Activated CD4-positive, CD25-positive, alpha-beta regulatory T cell treated with anti-CD3 and anti-CD28 coated beads, Interleukin-2, amount 50 U/mL, for 16 hours (primary cell): Measurements from ENCODE around the gene A2ML1.
"Not testable (repeated sequence)": the region's sequence is repeated elsewhere in the genome, so short reads cannot be mapped to it uniquely, and the experiment has no call there.

ENCODE experiments used
- DNase-seq: peaks from one replicate; pipeline ENCODE4 v3.0.0-alpha.2; 2020; ENCODE audit warnings: low read depth, low spot score

The A2ML1 gene

DNA sequence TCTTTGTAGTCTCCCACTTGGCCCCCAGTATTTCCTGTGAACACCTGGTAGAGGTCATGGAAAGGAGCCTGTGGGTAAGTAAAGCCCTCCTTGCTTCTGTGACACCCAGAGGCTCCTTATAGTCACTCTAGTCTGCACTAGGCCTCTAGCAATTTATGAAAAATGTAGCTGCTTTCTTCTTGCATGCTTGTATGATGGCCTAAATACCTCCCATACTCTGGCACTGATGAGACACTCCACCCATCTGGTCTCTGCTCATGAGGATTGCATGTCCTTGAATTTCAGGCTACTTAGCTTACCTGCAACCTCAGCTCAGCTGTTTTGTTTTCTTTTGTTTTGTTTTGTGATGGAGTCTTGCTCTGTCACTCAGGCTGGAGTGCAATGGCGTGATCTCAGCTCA lies 4.6 kb upstream of the A2ML1 start:
- no peak for DNase-seq

DNA sequence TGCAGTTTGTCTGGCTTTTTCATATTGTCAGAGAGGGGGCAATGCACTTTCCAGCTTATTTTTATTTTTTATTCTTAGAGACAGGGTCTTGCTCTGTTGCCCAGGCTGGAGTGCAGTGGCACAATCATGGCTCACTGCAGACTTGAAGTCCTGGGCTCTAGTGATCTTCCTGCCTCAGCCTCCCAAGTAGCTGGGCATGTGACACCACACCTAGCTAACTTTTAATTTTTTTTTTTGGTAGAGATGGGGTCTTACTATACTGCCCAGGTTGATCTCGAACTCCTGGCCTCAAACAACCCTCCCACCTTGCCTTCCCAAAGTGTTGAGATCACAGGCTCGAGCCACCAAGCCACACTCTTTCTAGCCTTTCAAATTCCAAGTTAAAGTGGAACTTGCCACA lies 3.9 kb upstream of the A2ML1 start:
- DNase-seq: no peak

DNA sequence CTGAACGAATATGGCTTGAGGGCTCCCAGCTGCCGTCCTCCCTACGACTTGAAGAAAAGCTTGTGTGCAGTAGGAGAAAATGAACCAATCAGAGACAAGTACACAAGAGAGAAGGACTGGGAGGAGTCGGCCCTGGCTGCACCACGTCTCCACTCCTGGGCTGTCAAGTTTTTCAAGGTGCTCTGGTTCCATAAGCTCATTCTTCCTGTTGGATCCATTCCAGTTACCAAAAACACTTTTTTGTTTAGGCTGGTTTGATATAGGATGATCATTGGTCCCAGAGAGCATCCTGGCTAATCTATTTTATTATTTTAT lies 2.8 kb upstream of the A2ML1 start:
- no peak for DNase-seq

DNA sequence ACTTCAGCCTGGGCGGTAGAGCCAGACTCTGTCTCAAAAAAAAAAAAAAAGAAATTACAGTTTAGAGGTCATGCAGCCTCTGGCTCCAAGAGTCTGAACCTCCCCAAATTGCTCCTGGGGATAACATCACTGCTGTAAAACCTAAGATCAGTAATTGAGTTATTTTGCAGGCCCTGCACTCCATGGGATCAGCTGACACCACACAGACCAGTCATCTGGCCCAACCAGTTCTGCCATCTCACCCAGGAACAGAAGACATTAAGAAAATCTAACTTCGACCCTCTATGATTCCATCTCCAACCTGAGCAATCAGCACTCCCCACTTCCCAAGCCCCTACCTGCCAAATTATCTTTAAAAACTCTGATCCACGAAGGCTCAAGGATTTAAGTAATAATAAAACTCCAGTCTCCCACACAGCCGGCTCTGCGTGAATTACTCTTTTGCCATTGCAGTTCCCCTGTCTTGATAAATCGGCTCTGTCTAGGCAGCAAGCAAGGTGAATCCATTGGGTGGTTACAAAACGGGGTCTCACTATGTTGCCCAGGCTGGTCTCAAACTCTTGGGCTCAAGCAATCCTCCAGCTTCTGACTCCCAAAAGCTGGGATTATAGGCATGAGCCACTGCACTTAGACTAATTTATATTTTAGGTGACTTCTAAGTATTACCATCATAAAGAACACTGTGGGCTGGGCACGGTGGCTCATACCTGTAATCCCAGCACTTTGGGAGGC lies 1.6 kb upstream of the A2ML1 start:
- DNase-seq: not testable (repeated sequence)

DNA sequence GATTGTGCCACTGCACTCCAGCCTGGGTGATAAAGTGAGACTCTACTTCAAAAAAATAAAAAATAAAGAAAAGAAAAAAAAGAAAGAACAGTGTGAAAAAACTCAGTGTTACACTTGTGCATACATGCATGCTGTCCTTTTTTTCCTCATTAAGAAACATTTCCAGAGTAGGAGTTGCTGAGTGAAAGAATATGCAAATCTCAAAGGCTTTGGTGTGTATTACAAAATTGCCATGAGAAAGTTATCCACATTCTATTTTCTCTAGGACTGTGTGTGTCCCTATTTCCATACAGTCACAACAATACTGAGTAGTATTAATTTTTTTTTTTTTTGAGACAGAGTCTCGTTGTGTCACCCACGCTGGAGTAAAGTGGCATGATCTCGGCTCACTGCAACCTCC lies 830 bp upstream of the A2ML1 start:
- no peak for DNase-seq

DNA sequence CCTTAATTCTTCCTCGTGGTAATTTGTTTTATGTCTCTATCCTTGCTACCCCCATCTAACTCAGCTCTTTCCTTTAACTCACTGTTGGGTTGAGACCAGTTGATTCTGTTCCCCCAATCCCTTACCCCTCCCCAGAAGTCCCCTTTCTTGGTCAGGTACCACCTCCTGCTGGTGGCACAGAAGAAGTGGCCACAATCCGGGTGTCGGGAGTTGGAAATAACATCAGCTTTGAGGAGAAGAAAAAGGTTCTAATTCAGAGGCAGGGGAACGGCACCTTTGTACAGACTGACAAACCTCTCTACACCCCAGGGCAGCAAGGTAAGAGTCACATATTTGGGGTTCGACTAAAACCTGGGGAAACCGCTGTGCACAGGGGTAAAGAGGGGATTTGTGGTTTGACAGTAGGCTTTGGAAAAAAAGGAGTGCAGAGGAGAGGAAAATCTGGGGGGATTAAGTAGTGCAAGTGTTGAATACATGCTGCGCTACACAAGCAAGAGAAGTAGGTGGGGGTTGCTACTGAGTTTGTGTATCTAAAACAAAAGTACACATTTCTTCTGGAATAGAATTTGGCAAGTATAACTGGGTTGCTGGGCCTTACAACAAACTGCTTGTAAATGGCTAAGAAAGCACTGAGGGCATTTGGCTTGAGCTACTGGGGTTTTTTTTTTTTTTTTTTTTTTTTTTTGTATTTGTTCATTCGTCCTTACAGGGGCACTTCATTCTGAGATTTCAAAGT lies 1.3 kb downstream of the A2ML1 start:
- no peak for DNase-seq

DNA sequence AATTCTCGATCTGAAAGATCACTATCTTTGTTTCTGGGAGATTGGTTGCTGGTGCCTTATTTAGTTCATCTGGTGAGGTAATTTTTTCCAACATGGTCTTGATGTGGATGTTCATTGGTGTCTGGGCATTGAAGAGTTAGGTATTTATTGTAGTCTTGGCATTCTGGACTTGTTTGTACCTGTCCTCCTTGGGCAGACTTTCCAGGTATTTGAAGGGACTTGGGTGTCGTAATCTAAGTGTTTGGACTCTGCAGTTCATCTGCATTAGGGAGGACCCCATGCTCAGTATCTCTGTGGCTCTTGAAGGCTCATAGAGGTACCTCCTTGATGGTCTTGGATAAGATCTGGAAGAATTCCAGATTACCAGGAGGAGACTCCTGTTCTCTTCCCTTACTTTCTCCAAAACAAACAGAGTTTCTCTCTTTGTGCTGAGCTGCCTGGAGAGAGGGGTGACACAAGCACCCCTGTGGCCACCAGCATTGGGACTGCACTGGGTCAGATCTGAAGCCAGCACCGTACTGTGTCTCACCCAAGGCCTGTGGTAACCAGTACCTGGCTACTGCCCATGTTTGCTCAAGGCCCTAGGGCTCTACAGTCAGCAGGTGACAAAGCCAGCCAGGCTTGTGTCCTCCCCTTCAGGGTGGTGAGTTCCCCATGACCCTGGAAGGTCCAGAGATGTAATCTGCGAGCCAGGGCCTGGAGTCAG lies 5.3 kb downstream of the A2ML1 start:
- DNase-seq: no peak

DNA sequence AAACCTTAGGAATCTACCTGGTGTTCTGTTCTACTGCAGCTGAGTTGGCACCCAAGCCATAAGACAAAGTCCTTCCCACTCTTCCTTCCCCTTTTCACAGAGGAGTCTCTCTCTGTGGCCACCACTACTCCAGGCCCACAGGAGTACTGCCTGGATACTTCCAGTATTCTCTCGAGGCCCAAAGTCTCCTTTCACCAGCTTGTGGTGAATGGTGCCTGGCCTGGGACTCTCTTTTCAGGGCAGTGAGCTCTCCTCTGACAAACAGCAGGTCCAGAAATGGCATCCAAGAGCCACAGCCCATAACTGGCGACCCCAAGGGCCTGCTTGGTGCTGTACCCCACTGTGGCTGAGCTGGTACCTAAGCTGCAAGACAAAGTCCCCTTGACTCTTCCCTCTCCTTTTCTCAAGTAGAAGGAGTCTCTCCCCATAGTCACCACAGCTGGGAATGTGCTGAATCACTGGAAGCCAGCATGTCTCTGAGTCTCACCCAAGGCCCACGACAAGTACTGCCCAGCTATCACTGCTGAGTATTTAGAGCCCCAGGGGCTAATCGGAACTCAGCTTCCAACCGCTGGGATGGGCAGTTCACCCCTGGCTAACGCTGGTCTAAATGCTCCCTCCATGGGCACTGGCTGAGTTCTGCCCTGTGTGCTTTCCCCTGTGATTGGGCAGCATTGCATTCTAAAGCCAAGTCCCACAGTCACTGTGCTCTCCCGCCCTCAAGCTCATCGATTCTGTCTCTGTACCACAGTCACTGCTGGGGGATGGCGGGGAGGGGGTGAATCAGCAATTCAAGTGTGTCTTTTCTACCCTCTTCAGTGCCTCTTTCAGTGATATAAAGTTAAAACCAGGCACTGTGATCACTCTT lies 6.1 kb downstream of the A2ML1 start:
- DNase-seq: no peak

DNA sequence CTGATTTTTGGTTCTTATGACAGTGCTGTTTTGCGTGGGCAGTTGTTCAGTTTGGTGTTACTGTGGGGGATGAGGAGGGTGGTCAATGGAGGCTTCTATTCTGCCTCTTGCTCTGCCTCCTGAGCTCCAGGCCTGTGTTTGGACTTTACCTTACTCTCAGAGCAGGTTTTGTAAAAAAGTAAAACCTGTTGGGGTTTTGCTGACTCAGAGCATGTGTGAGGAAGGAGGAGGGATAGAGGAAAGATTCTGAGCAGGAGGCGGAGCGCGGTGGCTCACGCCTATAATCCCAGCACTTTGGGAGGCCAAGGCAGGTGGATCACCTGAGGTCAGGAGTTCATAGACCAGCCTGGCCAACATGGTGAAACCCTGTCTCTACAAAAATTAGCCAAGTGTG lies 6.7 kb downstream of the A2ML1 start:
- no peak for DNase-seq

DNA sequence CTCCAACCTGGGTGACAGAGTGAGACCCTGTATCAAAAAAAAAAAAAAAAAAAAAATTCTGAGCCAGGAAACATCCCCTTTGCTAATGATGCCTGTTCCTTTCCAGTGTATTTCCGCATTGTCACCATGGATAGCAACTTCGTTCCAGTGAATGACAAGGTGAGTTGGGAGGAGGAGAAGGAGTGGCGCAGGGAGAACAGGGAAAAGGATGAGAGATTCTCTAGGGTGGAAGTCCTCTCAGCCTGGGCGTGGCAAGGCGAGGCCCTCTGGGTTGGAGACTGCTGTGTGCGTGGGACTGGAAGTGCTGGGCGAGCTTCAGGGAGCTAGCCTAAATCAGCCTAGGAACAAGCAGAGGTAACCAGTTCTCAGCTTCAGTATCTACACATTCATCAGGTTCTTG lies 7.2 kb downstream of the A2ML1 start:
- no peak for DNase-seq

DNA sequence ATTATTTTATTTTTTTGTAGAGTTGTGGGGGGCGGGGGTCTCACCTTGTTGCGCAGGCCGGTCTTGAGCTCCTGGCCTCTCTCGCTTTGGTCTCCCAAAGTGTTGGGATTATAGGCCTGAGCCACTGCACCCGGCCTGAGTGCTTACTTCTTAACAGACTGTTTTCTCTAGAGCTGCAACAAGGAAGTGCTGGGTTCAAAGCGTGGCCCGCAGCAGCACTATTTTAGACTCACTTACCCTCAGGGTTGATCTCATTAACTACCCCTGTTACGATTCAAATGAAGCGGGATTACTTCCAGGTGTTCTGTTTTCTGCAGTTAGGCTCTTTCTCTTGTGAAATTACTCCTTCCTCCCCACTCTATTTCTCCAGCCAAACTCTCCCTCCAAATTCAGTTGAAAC lies 8.7 kb downstream of the A2ML1 start:
- DNase-seq: no peak

DNA sequence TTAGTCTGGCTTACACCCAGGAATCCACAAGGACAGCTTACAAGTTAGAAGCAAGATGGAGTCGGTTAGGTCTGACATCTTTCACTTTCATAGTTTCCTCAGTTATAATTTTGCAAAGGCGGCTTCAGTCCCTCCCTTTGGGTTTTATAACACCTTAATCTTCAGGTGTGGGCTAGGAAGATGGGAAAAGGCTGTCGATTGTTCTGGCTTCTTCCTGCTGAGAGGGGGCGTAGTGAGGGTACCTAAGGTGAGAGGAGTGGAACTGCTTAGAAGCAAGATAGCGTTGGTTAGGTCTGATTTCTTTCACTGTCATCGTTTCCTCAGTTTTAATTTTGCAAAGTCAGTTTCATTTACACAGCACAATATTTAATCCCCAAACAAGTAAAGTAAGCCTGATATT lies 10.1 kb downstream of the A2ML1 start:
- DNase-seq: no peak

DNA sequence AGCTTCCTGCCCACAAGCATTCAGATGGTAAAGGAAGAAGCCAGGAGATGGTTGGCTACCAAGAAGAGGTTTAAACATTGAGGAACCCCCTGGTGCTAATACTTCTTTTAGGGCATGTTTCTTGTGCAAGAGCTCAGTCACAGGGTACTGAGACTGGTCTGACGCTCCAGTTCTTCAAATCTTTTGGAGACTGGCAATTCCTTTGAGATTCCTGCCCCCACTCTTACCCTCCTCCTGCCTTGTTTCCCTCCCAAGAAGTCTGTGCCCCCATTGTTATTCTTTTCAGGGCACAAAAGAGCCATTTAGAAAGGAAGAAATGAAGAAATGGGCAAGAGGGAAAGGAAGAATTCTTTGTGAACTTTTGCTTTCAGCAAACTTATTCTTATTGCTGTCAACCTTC lies 11.8 kb downstream of the A2ML1 start:
- no peak for DNase-seq

DNA sequence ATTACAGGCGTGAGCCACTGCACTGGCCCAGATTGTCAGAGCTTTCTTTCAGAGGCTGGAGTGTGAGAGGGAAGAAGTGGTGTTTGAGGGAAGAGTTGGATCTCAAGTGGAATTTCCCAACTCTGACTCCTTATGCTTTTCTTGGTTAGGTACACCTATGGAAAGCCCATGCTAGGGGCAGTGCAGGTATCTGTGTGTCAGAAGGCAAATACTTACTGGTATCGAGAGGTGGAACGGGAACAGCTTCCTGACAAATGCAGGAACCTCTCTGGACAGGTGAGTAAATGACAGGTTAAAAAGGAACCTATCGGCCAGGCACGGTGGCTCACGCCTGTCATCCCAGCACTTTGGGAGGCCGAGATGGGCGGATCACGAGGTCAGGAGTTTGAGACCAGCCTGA lies 14.9 kb downstream of the A2ML1 start:
- no peak for DNase-seq

DNA sequence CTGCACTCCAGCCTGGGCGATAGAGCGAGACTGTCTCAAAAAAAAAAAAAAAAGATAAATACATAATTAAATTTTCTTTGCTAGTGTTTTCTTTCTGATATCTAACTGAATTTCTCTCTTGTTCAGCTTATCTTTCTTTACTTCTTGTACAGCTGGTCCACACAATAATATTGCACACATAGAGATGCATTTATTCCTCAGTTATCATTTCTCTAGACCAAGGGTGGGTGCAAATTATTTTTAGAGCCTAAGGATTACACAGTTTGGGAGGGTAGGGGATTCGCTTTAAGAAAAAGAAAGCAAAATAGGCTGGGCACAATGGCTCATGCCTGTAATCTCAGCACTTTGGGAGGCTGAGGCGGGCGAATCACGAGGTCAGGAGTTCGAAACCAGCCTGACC lies 17.9 kb downstream of the A2ML1 start:
- no peak for DNase-seq

DNA sequence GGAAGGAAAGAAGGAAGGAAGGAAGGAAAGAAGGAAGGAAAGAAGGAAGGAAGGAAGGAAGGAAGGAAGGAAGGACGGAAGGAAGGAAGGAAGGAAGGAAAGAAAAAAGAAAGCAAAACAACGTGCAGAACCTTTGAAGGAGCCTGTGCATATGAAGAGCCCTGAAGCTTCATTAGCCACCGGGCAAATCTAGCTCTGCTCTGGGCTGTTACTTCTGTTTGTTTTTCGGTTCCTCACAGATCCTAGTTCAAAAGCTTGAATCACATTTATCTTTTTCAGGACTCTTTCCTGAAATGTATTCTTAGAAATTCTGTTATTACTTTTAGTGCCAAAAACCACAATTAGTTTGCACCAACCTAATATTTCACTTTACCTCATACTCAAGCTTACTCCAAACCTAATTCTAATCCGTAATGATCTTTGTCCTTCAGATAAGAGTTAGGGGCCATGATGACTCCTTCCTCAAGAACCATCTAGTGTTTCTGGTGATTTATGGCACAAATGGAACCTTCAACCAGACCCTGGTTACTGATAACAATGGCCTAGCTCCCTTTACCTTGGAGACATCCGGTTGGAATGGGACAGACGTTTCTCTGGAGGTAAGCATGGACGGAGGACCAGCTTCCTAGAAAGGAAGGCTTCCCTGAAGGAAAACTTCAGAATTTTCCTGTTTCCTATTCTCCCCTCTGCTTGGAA lies 18.7 kb downstream of the A2ML1 start:
- no peak for DNase-seq

DNA sequence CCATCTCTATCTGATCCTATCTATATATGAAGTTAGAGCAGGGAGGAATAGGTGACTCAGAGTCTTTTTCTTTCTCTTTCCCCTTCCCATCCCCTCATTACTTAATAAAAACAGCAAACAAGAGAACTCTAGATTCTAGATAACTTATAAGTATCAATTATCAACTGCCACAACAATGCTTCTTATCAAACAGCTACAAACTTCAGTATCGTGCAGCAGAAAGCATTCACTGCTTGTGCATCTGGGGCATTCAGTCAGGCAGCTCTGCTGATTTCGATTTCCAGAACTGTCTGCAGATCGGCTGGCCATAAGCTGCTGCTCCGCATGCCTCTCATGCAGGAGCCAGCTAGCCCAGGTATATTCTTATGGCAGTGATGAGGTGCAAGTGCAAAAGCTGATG lies 19.4 kb downstream of the A2ML1 start:
- DNase-seq: no peak

DNA sequence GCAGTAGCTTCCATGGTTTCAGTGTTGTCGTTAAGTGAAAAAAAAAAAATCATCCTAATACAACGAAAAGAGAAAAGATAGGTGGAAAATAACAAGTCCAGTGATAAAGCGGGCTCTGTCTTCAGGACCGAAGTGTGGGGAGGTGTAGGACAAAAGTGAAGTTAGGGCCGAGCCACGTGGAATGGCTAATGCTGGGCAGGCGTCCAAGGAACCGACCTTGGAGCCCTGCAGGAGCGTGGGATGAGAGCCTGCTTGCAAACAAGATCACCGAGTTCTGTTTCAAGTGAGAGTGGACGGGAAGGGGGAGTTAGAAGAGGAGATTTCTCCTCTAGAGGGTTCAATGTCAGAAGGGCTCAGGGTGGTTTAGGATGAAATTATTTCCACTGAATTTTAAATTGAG lies 22.2 kb downstream of the A2ML1 start:
- DNase-seq: no peak

DNA sequence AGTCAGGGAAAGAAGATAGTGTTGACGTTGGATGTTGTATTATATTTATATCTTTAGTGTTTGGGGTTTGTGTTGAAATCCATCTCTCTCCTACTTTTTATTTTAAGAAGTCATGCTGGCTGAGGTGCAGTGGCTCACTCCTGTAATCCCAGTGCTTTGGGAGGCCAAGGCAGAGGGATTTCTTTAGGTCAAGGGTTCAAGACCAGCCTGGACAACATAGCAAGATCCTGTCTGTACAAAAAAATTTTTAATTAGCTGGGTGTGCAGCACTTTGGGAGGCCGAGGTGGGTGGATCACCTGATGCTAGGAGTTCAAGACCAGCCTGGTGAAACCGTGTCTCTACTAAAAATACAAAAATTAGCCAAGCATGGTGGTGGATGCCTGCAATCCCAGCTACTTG lies 23.9 kb downstream of the A2ML1 start:
- no peak for DNase-seq

DNA sequence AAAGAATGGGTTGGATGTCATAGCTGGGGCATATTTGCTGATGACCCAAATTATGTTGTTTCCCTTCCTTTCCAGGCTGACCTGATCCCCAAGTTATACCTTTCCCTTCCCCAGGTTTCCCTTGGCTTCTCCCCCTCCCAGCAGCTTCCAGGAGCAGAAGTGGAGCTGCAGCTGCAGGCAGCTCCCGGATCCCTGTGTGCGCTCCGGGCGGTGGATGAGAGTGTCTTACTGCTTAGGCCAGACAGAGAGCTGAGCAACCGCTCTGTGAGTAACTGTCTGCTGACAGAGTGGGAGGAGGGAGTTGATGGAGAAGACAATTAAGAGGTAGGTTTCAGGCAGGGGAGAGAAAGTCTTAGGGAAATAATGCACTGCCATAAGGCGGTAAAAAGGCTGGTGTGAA lies 25.0 kb downstream of the A2ML1 start:
- DNase-seq: no peak

DNA sequence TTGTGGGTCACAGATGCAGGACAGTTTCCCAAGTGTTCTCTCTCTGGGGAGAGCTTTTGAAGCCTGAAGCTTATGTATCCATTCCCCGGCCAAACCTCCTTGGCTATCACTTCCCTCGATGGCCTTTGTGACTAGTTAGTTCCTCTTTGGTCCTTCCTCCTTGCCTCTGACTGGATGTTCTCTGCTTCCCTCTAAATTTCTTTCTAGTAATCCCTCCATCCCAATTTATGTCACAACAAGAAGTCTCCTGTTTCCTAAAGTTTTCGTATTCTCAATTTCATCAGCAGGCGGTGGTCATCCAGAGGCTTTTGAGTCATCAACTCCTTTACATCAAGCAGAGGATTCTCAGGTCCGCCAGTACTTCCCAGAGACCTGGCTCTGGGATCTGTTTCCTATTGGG lies 27.5 kb downstream of the A2ML1 start:
- no peak for DNase-seq

DNA sequence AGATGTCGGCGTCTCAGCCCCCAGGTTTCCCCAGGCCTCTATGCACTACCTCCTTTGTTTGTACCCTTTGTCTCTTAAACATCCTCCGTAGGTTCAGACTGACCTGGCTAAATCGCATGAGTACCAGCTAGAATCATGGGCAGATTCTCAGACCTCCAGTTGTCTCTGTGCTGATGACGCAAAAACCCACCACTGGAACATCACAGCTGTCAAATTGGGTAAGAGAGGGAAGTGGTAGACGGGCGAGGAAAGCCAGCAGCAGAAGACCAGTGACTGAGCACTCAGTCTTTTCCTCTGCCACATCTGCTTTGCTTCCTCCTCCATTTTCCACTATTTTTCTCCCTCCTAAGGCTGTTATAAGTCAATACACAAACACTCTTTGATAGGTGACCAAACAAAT lies 29.7 kb downstream of the A2ML1 start:
- no peak for DNase-seq
